AG09319 (cell line): ENCODE measurements around the gene GLS.

Source experiments
- DNase-seq: peaks from one replicate; pipeline ENCODE4 v3.0.0-alpha.2; 2010; ENCODE audit warnings: low read depth; ENCODE audit errors: extremely low read depth
- TF ChIP-seq, protein P1 (sequence below): IDR thresholded peaks from 2 replicates; pipeline ENCODE4 v1.5.1; 2011; ENCODE audit warnings: low read depth, mild to moderate bottlenecking, inconsistent platforms, low read length, moderate library complexity

The GLS gene

DNA sequence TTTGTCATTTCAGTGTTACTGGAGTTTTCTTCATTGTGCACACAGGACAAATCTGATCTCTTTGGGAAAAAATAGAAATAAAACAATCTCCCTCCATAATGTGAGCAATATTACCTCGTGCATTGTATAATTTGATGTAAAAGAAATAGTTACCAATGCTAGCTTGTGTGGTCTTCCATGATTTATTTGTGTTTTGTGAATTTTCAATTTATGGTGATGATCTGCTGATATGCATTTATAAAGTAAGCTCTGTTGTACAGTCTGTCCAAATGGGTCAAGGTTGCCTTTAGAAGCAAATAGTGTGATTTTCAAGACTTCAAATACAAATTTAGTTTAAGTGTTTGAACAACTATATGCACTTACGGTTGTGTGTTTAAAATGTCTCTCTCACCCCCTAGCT, 82.5 kb downstream of the GLS start:
- TF ChIP-seq, protein P1, sequence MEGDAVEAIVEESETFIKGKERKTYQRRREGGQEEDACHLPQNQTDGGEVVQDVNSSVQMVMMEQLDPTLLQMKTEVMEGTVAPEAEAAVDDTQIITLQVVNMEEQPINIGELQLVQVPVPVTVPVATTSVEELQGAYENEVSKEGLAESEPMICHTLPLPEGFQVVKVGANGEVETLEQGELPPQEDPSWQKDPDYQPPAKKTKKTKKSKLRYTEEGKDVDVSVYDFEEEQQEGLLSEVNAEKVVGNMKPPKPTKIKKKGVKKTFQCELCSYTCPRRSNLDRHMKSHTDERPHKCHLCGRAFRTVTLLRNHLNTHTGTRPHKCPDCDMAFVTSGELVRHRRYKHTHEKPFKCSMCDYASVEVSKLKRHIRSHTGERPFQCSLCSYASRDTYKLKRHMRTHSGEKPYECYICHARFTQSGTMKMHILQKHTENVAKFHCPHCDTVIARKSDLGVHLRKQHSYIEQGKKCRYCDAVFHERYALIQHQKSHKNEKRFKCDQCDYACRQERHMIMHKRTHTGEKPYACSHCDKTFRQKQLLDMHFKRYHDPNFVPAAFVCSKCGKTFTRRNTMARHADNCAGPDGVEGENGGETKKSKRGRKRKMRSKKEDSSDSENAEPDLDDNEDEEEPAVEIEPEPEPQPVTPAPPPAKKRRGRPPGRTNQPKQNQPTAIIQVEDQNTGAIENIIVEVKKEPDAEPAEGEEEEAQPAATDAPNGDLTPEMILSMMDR, result no peak
- no peak for DNase-seq

DNA sequence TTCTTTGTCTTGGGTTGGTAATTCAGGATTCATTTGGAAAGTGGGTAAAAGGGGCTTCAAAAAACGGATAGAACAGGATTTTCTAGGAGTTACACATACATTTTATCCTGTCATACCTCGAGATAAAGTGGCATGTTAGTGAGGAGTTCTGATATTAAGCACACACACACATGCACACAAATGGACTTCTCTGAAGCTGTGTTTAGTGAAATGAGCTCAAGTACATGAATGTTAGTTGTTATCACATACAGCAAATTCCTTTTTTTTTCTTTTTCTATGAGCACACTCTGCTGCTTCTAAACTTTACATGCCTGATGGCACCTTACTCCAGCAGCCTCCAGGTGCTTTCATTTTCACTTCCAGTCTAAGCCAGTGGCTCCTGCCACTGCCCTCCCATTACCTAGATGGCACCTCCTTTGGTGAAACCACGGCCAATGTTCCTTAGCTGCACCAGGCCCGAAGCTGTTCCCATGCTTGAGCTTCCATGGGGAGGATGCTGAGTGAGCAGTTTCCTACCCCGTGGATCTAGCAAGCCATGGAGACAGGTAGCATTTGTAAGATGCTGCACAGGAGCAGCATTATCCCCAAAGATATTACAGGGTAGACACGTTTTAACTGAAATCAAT, 83.7 kb downstream of the GLS start:
- TF ChIP-seq, protein P1, result no peak
- DNase-seq, result no peak

DNA sequence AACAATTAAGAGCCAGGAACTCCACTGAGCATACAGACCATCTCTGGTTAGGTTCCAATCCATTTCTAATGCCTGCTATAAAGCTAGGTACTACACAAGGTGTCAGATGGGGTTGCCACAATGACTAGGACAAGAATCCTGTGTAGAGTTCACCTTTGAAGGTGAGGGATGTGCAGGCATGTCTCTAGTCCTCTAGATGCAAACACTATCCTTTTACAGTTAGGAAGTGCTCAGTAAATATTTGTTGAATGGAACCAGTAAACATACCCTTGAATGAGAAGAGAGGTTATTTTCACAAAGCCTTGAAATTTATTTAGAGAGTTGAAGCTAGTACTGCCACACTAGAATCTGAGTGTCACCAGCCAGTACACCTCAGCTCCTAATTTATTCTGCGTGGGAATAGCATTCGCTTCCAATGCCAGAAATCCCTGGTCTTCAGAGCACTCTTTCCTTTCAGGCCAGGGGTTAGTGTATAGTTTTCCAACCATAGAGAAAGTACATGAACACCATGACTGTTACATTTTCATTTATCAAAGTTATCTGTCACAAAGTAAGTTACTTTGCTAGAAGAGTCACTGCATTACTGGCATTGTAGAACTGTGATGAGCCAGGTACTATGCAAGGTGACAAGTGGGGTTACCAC, 85.1 kb downstream of the GLS start:
- no peak for DNase-seq

DNA sequence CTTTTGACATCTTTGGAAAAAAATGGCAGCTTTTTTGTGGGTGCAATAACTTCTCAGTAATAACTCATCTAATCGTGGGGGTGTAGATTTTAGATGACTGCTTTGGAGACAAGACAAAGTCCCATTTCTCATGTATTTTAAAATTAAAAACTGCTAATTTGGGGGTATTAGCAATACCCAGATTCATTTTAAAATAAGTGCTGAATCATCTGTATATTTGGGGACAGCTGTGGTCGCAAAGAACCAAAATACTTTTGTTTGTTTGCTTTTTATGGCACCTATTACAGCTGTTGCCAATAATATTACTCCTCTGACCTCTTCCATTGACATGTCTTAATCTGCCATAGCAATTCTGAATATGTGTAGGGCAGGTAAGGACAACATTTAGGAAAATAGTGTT, 87.9 kb downstream of the GLS start:
- DNase-seq, result no peak
- TF ChIP-seq, protein P1, result no peak

More for the DNA sequence above, 85.1 kb downstream of the GLS start:
- TF ChIP-seq, protein P1, result no peak

DNA sequence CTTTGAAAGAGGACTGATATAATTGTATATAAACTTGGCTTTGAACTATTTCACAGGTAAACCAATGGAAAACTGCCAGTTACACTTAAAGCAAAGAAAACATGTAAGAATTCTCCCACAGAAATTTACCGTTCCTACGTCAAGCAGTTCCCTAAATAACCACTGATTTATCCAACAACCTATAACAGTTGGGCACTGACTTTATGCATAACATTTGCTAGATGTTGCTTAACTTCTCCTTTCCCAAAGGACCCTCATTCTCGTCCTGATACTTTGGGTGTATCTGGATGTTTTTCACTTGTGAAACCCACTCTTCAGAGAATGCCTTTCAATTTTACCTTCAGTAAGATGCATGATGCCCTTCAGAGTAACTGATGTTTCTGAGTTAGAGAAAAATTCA, 89.5 kb downstream of the GLS start:
- TF ChIP-seq, protein P1, result no peak
- no peak for DNase-seq

DNA sequence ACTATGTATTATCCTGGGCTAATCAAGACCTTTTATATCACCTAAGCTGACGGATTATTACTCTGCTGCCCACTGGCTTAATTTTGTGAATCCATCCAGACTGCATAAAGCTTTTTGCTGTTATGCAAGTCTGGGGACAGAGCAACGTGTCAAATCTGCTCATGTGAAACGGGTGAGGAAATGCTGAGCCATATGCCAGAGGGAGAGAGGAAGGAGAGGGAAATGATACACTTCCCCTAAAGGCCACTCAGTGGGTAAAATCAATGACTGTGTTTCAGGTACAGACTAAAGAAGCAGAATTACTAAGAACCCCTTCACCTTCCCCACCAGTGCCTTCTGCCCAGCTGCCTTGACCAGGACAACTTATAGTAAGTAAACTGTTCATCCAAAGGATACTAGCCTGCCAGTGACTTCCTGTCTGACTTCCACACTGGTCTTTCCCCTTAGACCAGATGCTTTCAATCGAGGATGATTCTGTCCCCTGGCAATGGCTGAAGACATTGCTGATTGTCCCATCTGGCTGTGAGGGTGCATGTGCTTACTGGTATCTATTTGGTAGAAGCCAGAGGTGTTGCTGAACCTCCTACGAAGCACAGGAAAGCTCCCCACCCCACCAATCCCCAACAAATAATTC, 90.4 kb downstream of the GLS start:
- no peak for DNase-seq
- TF ChIP-seq, protein P1, result no peak

DNA sequence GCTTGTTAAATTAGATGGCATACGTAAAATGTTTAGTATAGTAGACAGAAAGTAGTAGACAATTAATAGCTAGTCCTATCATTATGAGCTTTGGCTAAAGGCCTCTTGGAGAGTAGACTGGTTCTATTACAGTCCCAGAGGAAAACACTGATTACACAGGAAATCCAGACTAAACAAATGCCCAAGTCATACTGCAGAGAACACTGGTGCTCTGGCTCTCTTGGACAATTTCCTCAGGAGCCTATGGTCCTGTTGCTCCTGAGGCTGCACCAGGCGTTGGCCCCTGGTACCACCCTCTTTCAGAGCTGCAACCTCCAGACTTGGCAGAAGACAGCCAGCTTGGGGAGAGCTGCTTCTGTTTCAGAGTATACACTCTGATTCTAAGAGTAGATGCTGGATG, 91.6 kb downstream of the GLS start:
- TF ChIP-seq, protein P1, result no peak
- no peak for DNase-seq
